Suppressor macrophage treated with lipopolysaccharide for 4 hours (primary cell): ENCODE results near the gene SPECC1.
"Not testable (repeated sequence)": the region's sequence is repeated elsewhere in the genome, so short reads cannot be mapped to it uniquely, and the experiment has no call there.

Experiments used
- DNase-seq: peaks from one replicate; pipeline ENCODE4 v3.0.0-alpha.2; 2020

The SPECC1 gene

GRCh38 chr17:20133517-20133916, 124.4 kb downstream of the SPECC1 start:
- no peak for DNase-seq

- no peak for DNase-seq
Observed at GRCh38 chr17:20141198-20141972, 132.2 kb downstream of the SPECC1 start.

- DNase-seq: no peak
Observed at GRCh38 chr17:20142268-20142667, 133.1 kb downstream of the SPECC1 start.

GRCh38 chr17:20143740-20144139, 134.6 kb downstream of the SPECC1 start:
- DNase-seq: no peak

- DNase-seq: no peak
Observed at GRCh38 chr17:20145567-20145966, 136.4 kb downstream of the SPECC1 start.

- DNase-seq: no peak
Observed at GRCh38 chr17:20149251-20149650, 140.1 kb downstream of the SPECC1 start.

- DNase-seq: no peak
Observed at GRCh38 chr17:20151174-20151573, 142.0 kb downstream of the SPECC1 start.

GRCh38 chr17:20153231-20153630, 144.1 kb downstream of the SPECC1 start:
- no peak for DNase-seq

- DNase-seq: peak; percentile 11
Observed at GRCh38 chr17:20154286-20155000, 145.3 kb downstream of the SPECC1 start.

GRCh38 chr17:20155258-20156195, 146.4 kb downstream of the SPECC1 start:
- DNase-seq: peak; percentile 95

GRCh38 chr17:20156196-20157000, 147.2 kb downstream of the SPECC1 start:
- peak; percentile 46 for DNase-seq

- no peak for DNase-seq
Observed at GRCh38 chr17:20157001-20157310, 147.8 kb downstream of the SPECC1 start.

- no peak for DNase-seq
Observed at GRCh38 chr17:20158580-20158979, 149.4 kb downstream of the SPECC1 start.

GRCh38 chr17:20159406-20160069, 150.4 kb downstream of the SPECC1 start:
- no peak for DNase-seq

GRCh38 chr17:20165516-20165915, 156.4 kb downstream of the SPECC1 start:
- not testable (repeated sequence) for DNase-seq

GRCh38 chr17:20170085-20170484, 160.9 kb downstream of the SPECC1 start:
- DNase-seq: no peak

- no peak for DNase-seq
Observed at GRCh38 chr17:20171741-20172365, 162.7 kb downstream of the SPECC1 start.

- DNase-seq: no peak
Observed at GRCh38 chr17:20172376-20172775, 163.2 kb downstream of the SPECC1 start.

GRCh38 chr17:20173091-20173490, 163.9 kb downstream of the SPECC1 start:
- DNase-seq: no peak

- no peak for DNase-seq
Observed at GRCh38 chr17:20174588-20175265, 165.6 kb downstream of the SPECC1 start.

- no peak for DNase-seq
Observed at GRCh38 chr17:20179041-20179440, 169.9 kb downstream of the SPECC1 start.
